HG03442 (cell line): ENCODE measurements around the gene DPPA3.
"Not testable (repeated sequence)": the region's sequence is repeated elsewhere in the genome, so short reads cannot be mapped to it uniquely, and the experiment has no call there.

Experiments
- ATAC-seq: cut with Tn5 transposase; IDR thresholded peaks from one replicate; pipeline ENCODE4 v1.9.1; 2021; ENCODE audit warnings: mild to moderate bottlenecking, moderate library complexity; ENCODE audit not compliant: unreplicated experiment

The DPPA3 gene

GRCh38 chr12:7711133-7711532 is at the start of gene DPPA3:
Gene DPPA3, plus strand, starts transcription at chr12:7711433. Its CDS starts 138 bp downstream, at chr12:7711571.
- ATAC-seq, result no peak

GRCh38 chr12:7661741-7662140 is 49.5 kb upstream of the DPPA3 start:
- ATAC-seq, result no peak

GRCh38 chr12:7666595-7666994 is 44.6 kb upstream of the DPPA3 start:
- ATAC-seq, result no peak

DNA sequence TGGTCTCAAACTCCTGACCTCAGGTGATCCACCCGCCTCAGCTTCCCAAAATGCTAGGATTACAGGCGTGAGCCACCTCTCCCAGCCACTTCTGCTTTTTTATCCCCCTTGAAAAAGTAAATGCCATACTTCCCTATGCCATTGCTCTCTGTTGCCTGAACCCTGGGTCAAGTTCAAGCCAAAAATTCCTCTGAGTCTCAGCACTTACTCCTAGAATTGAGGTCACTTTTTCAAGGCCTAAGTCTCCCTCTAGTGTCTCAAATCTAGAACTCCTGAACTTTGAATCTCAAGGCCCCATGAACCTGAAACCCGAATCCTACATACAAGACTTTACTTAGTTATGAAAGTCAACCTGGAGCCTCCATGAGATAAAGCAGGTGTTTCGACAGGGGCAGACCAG is 44.1 kb upstream of the DPPA3 start:
- no peak for ATAC-seq

DNA sequence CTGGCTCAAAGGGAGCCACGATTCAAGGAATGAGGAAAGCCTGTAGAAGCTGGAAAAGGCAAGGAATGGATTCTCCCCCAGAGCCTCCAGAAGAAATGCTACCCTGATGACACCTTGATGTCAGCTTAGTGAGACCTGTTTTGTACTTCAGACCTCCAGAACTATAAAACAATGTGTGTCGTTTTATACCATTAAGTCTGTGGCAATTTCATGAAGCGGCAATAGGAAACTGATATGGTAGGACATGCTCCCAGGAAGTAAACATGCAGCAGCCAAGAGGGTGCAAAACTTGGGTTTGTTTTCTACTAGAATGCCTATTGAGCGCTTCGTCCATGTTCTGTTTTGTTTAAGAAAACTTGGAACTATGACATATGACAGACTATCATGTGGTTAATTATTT is 43.1 kb upstream of the DPPA3 start:
- no peak for ATAC-seq

DNA sequence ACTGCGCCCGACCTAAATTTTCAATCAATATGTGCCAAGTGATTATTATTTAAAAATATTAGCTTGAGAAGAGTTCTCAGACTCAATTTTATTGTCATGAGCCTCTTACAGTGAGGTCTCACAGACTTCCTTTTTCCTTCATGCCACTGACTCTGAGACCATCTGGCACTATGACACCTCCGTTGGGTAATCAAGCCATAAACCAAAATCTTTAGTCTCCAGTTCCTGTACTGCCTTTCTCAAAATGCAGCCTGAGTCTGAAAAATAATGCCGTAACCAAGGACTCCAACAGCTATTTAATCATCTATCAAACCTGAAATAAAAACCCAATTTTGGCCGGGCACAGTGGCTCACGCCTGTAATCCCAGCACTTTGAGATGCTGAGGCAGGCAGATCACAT is 35.8 kb upstream of the DPPA3 start:
- ATAC-seq, result not testable (repeated sequence)

DNA sequence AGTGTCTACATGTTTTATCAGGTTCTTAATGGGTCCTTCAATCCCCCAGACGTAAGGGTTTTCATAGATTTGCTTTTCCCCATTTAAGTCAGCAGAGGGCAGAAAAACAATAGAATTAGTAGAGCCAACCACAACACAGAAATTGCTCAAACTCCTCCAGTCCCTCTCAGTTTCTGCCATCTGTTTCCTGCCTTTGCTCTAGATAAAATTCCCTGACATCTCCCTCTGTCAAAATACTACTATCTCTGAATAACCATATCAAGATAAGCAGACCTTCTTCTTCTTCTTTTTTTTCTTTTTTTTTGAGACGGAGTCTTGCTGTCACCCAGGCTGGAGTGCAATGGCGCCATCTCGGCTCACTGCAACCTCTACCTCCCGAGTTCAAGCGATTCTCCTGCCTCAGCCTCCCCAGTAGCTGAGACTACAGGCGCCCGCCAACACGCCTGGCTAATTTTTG is 33.8 kb upstream of the DPPA3 start:
- ATAC-seq, result not testable (repeated sequence)

- no peak for ATAC-seq
Measured at GRCh38 chr12:7678744-7679143, 32.5 kb upstream of the DPPA3 start.

GRCh38 chr12:7679251-7680045 is 31.8 kb upstream of the DPPA3 start:
- ATAC-seq, result no peak

GRCh38 chr12:7681535-7681934 is 29.7 kb upstream of the DPPA3 start:
- ATAC-seq, result no peak

- ATAC-seq, result no peak
Measured at GRCh38 chr12:7693793-7694192, 17.4 kb upstream of the DPPA3 start.

DNA sequence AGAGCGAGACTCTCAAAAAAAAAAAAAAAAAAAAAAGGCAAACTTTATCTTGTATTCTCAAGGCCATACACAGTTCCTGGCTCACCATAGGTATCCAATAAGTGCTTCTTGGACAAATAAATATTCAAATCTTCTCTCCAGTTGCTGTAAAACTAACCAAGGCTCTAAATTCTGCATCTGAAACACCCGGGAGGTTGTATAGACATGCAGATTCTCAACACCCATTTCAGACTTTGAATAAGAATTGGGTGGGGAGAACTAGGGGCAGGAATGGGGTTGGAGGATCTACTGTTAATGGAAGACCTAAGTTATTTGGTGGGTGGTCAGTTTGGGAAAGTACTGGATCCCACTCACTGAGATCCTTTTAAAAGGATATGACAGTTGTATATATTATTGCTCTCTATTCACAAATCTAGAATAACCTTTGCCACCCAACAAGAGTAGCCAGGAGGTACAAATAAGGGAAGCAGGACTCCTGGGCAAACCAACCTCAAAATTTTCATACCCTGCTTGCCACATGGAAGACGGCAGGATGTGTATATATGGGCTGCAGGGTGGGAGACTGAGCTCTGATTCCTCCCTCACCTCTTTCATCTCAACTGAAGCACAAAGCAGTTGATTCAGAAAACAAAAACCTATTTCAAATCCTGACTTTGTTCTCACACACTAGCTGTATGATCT is 16.5 kb upstream of the DPPA3 start:
- ATAC-seq, result no peak

- no peak for ATAC-seq
Measured at GRCh38 chr12:7695237-7695560, 16.0 kb upstream of the DPPA3 start.

DNA sequence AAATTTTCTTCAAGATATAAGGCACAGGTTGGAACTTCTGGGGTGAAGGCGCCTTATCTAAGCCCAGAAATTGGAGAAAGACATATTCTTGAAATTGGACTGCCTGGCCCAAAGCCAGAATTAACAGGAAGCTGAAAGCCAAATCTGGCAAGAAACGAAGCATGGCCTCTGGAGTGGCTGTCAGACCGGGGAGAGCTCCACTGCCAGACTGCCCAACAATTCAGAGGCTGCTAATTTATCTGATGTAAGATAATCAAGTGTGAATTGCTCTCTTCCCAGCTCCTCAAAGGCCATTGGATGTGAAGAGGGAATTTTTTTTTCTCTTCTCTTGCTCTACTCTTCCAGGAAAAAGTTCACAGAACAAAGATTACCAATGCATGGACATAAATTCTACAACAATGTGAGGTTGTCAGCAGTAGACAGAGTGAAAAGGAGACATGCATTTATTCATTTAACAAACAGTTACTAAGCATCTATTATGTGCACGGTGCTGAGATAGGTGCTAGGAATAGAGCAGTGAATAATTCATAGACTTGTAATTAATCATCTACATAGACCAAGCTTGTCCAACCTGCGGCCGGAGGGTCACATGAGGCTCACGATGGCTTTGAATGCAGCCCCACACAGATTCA is 15.6 kb upstream of the DPPA3 start, which contains the start of gene GDF3:
Gene GDF3, minus strand, starts transcription at position 210 of the 632 bp plus-strand sequence. Its CDS starts 47 bp downstream, at position 163.
- ATAC-seq, result no peak

DNA sequence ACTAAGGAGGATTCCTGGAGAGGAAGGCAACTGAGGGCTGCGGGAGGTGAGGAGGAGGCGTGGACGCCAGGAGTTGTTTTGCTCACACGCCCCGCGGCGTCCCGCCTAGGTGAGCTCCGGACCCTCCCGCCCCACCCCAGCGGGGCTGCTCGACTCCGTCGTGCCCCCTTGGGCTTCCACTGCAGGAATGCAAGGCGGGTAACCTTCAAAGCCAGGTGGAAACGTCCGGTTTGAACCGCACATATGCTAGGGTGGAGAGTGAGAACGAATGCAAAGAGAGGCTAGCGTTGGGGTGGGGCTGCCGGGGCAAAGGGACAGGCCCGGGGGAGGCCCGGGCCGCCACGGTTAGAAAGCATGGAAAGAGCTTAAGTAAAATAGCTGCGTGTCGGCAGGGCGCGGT is 5.4 kb upstream of the DPPA3 start:
- ATAC-seq, result no peak

GRCh38 chr12:7709969-7710675 is 1.1 kb upstream of the DPPA3 start:
- no peak for ATAC-seq

DNA sequence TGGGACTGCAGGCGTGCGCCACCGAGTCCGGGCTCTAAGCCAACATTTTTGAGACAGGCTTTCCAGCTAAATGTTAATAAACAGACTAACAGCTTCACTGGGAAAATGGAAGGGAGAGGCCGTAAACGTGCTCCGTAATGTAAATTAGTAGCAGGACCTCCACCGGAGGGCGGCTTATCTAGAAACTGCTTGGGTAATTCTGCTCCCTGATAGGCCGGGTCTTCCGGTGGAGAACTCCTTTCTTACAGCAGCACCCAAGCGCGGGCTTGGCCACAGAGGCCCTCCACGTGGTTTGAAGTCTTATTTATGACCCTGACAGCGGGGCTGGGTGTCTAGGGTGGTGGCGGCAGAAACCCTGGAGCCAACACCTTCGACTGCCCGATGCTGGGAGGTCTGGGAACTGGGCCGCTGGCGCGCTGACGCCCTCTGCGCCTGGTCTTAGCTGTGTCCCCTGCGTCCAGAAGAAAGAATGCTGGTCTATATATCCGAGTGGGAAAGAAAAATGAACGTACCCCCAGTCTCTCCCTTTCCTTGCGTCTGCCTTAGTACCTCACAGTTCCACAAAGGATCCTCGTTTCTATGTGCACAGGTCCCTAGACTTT is 1.7 kb downstream of the DPPA3 start:
- no peak for ATAC-seq

DNA sequence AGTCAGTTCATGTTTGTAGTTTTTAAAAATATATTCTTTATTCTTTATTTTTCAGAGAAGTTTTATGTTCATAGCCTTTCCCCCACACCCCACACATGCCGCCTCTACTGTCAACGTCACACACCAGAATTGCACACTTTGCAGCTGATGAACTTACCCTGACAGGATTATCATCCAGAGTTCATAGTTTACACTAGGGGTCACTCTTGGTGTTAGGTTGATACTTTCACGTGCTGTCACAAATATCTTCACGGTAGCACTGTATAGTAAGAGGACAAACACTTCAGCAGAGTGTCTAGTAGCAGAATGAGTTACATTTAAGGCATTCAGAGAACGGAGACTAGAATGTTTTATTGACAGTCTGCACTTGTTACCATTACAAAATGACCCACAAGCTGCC is 5.1 kb downstream of the DPPA3 start:
- no peak for ATAC-seq

- ATAC-seq, result no peak
Measured at GRCh38 chr12:7719946-7720730, 8.9 kb downstream of the DPPA3 start.

- ATAC-seq, result no peak
Measured at GRCh38 chr12:7723926-7724325, 12.7 kb downstream of the DPPA3 start.
